NCI-H460 (cell line): ENCODE data around the gene FMO5. TPM values are rescaled to one million over a fixed set of nuclear protein-coding genes. Genes with fewer than 3 reads are reported as not detected.
A peak's percentile ranks its signal among the peaks of the same experiment; 100 is the strongest.

Source experiments
- DNase-seq: peaks from one replicate; pipeline ENCODE4 v3.0.0-alpha.2; 2016; ENCODE audit warnings: low read depth; ENCODE audit errors: extremely low read depth
- polyA plus RNA-seq: library from polyadenylated mRNA; depleted of rRNA; stranded (reverse); fragments of >200 nt; gene quantifications from 2 replicates; pipeline ENCODE4 v1.2.3, GENCODE V29; 2014; cell fraction: nucleus; rRNA removed
- total RNA-seq: library from RNA; depleted of rRNA; stranded (reverse); fragments of >200 nt; shearing (Covaris generic); gene quantifications from 2 replicates; pipeline ENCODE4 v1.2.3, GENCODE V29; 2014; rRNA removed

FMO5 gene
- 0.07 TPM in 1 of 2 replicates, not detected in the other for total RNA-seq
- 0.58 TPM in 1 of 2 replicates, not detected in the other for polyA plus RNA-seq

GRCh38 chr1:147225193-147225730 is at the start of gene FMO5:
Gene FMO5, minus strand, starts transcription at chr1:147225339. Its CDS starts 310 bp downstream, at chr1:147225029.
- peak; percentile 33 for DNase-seq

- peak; percentile 61 for DNase-seq
These were observed 48.5 kb upstream of the FMO5 start for GRCh38 chr1:147273409-147274336.

- no peak for DNase-seq
These were observed 46.9 kb upstream of the FMO5 start for GRCh38 chr1:147272042-147272441.

GRCh38 chr1:147270721-147271120 is 45.6 kb upstream of the FMO5 start:
- DNase-seq: no peak

- DNase-seq: no peak
These were observed 42.6 kb upstream of the FMO5 start for GRCh38 chr1:147267711-147268110.

GRCh38 chr1:147266381-147266780 is 41.2 kb upstream of the FMO5 start:
- no peak for DNase-seq

- no peak for DNase-seq
These were observed 39.1 kb upstream of the FMO5 start for GRCh38 chr1:147264158-147264768.

- no peak for DNase-seq
These were observed 35.8 kb upstream of the FMO5 start for GRCh38 chr1:147260956-147261355.

- DNase-seq: no peak
These were observed 27.4 kb upstream of the FMO5 start for GRCh38 chr1:147252540-147252939.

- DNase-seq: no peak
These were observed 22.6 kb upstream of the FMO5 start for GRCh38 chr1:147247656-147248238.

GRCh38 chr1:147246910-147247655 is 21.9 kb upstream of the FMO5 start:
- no peak for DNase-seq

- DNase-seq: no peak
These were observed 21.0 kb upstream of the FMO5 start for GRCh38 chr1:147246044-147246690.

GRCh38 chr1:147245586-147246021 is 20.5 kb upstream of the FMO5 start:
- no peak for DNase-seq

- DNase-seq: no peak
These were observed 20.0 kb upstream of the FMO5 start for GRCh38 chr1:147245129-147245528.

GRCh38 chr1:147243841-147244240 is 18.7 kb upstream of the FMO5 start:
- DNase-seq: no peak

- no peak for DNase-seq
These were observed 18.1 kb upstream of the FMO5 start for GRCh38 chr1:147243228-147243685.

- DNase-seq: peak; percentile 96
These were observed 17.5 kb upstream of the FMO5 start, which contains the start of gene CHD1L for GRCh38 chr1:147242449-147243227. Gene CHD1L, plus strand, starts transcription at chr1:147242684. Its CDS starts 20 bp downstream, at chr1:147242704.

GRCh38 chr1:147241934-147242448 is 16.9 kb upstream of the FMO5 start:
- DNase-seq: no peak
